Vagina (tissue), 2 donors: ENCODE measurements around the gene OR2L2.

Source experiments
- POLR2AphosphoS5 ChIP-seq, 2 donors: sonication (generic); formaldehyde crosslinking; IDR thresholded peaks; one replicate each; pipeline ENCODE4 v1.9.0; 2017; ENCODE audit warnings: antibody characterized with exemption in 2 of 2, mild to moderate bottlenecking in 2 of 2, low read depth in 1 of 2; ENCODE audit not compliant: insufficient read depth in 1 of 2
- TF ChIP-seq, protein P1 (sequence below), 3 experiments: fragments of 450-650 bp in 2 of 3; fragments of 200-600 bp in 1 of 3; sonication (generic) in 1 of 3; IDR thresholded peaks; one replicate each; pipeline ENCODE4 v1.5.1; 2017 to 2019; ENCODE audit warnings: antibody characterized with exemption in 3 of 3, mild to moderate bottlenecking in 2 of 3, moderate library complexity in 2 of 3

DNA sequence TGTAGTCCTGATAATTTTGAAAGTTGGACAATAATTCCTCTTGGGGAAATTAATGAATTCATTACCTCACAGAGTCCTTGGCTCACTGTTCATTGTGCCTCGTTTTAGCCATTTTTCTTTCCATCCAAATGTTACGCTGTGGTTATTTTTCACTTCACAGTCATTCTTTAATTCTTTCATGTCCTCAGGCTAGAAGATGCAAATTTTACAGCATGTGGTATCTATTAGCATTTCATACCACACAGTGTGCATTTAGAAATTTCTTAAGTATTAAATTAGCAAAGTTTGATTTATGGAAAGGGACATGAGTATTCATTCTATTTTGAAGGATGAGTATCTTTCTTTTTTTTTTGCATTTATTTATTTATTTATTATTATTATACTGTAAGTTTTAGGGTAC lies 35.2 kb downstream of the OR2L2 start:
- TF ChIP-seq, protein P1, sequence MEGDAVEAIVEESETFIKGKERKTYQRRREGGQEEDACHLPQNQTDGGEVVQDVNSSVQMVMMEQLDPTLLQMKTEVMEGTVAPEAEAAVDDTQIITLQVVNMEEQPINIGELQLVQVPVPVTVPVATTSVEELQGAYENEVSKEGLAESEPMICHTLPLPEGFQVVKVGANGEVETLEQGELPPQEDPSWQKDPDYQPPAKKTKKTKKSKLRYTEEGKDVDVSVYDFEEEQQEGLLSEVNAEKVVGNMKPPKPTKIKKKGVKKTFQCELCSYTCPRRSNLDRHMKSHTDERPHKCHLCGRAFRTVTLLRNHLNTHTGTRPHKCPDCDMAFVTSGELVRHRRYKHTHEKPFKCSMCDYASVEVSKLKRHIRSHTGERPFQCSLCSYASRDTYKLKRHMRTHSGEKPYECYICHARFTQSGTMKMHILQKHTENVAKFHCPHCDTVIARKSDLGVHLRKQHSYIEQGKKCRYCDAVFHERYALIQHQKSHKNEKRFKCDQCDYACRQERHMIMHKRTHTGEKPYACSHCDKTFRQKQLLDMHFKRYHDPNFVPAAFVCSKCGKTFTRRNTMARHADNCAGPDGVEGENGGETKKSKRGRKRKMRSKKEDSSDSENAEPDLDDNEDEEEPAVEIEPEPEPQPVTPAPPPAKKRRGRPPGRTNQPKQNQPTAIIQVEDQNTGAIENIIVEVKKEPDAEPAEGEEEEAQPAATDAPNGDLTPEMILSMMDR (IDR thresholded peaks at IDR 0.05), result no peak
- no peak for TF ChIP-seq POLR2AphosphoS5 (IDR thresholded peaks at IDR 0.05; ENCODE audit: insufficient read depth in 1 of 2, low read depth in 1 of 2)
